ENCODE results near the gene ADH4.

ADH4 gene

DNA sequence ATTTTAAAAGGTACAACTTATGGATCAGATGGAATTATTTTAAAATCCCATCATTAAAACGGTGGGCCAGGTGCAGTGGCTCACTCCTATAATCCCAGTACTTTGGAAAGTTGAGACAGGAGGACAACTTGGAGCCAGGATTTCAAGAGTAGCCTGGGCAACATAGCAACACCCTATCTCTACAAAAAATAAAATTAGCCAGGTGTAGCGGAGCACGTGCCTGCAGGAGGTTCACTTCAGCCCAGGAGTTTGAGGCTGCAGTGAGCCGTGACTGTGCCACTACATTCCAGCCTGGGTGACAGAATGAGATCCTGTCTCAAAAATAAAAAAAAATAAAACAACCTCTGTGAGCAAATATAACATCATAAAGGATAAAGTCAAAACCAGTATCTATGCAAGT, 66.9 kb downstream of the ADH4 start:
- Histone ChIP-seq H3K4me1 (ENCODE audit: low read length) (no peaks in the 10 kb centered on the region), H3K4me3 (ENCODE audit: low read length) (no peak overlapping the region), H3K79me2 (ENCODE audit: low read length) (no peaks in the 10 kb centered on the region), H3K9me3 (replicated peaks; ENCODE audit: insufficient read depth, low read length) (no peaks in the 10 kb centered on the region), H3K9ac (ENCODE audit: low read length) (no peak overlapping the region), H2AFZ (ENCODE audit: low read length) (no peak overlapping the region), H4K20me1 (ENCODE audit: insufficient read depth, low read length) (no peaks in the 10 kb centered on the region), H3K4me2 (ENCODE audit: low read depth, low read length) (no peak overlapping the region), H3F3A (ENCODE audit: insufficient read depth, low read length) (no peaks in the 10 kb centered on the region), H3K36me3 (replicated peaks; ENCODE audit: insufficient read depth, low read length) (no peaks in the 10 kb centered on the region), H3K27me3 (replicated peaks; ENCODE audit: insufficient read depth, low read length) (no peaks in the 10 kb centered on the region), H3K27ac (ENCODE audit: low read length) (no peak overlapping the region), H3K9me2 (replicated peaks; ENCODE audit: insufficient read depth, low read length) (no peaks in the 10 kb centered on the region)
- no peak for DNase-seq
- no peak for TF ChIP-seq EZH2phosphoT487 (IDR thresholded peaks at IDR 0.05; ENCODE audit: low read length)
- TF ChIP-seq, protein P1, sequence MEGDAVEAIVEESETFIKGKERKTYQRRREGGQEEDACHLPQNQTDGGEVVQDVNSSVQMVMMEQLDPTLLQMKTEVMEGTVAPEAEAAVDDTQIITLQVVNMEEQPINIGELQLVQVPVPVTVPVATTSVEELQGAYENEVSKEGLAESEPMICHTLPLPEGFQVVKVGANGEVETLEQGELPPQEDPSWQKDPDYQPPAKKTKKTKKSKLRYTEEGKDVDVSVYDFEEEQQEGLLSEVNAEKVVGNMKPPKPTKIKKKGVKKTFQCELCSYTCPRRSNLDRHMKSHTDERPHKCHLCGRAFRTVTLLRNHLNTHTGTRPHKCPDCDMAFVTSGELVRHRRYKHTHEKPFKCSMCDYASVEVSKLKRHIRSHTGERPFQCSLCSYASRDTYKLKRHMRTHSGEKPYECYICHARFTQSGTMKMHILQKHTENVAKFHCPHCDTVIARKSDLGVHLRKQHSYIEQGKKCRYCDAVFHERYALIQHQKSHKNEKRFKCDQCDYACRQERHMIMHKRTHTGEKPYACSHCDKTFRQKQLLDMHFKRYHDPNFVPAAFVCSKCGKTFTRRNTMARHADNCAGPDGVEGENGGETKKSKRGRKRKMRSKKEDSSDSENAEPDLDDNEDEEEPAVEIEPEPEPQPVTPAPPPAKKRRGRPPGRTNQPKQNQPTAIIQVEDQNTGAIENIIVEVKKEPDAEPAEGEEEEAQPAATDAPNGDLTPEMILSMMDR (IDR thresholded peaks at IDR 0.05; ENCODE audit: low read length), result no peak
- no peak for TF ChIP-seq EZH2 (optimal IDR thresholded peaks at IDR 0.05; ENCODE audit: low read depth, low read length)

DNA sequence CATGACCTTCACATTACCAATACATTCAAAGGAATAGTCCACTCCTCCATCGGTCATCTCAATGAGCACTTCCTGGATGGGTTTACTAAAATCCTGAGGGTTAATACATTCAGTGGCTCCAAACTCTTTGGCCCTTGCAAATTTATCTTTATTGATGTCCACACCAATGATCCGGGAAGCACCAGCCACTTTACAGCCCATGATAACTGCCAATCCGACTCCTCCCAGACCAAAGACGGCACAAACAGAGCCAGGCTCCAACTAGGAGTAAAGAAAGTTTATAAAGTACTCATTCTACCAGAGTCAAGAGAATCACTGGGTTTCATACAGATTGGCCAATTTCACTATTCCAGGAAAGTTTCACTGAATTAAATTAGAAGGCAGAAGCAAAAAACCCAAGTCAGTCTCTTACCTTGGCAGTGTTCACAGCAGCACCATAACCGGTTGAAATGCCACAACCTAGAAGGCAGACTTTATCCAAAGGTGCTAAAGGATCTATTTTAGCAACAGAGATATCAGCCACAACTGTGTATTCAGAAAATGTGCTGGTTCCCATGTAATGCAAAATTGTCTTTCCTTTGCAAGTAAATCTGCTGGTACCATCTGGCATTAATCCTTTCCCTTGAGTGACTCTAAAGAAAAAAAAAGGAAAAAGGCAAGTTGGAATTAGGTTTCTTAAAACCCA, 67.7 kb downstream of the ADH4 start:
- no peaks in the 10 kb centered on the region for H3K9me3 ChIP-seq (replicated peaks; ENCODE audit: insufficient read depth, low read length)
- TF ChIP-seq EZH2 (optimal IDR thresholded peaks at IDR 0.05; ENCODE audit: low read depth, low read length) (no peak), EZH2phosphoT487 (IDR thresholded peaks at IDR 0.05; ENCODE audit: low read length) (no peak)
- TF ChIP-seq, protein P1 (IDR thresholded peaks at IDR 0.05; ENCODE audit: low read length), result no peak
- DNase-seq, result no peak
- no peaks in the 10 kb centered on the region for H4K20me1 ChIP-seq (ENCODE audit: insufficient read depth, low read length)
- H3K4me3 ChIP-seq (ENCODE audit: low read length), result no peak overlapping the region
- no peaks in the 10 kb centered on the region for H3F3A ChIP-seq (ENCODE audit: insufficient read depth, low read length)
- H3K4me1 ChIP-seq (ENCODE audit: low read length), result no peaks in the 10 kb centered on the region
- no peak overlapping the region for H3K27ac ChIP-seq (ENCODE audit: low read length)
- no peak overlapping the region for H3K4me2 ChIP-seq (ENCODE audit: low read depth, low read length)
- no peaks in the 10 kb centered on the region for H3K79me2 ChIP-seq (ENCODE audit: low read length)
- no peaks in the 10 kb centered on the region for H3K9me2 ChIP-seq (replicated peaks; ENCODE audit: insufficient read depth, low read length)
- H2AFZ ChIP-seq (ENCODE audit: low read length), result no peak overlapping the region
- no peaks in the 10 kb centered on the region for H3K36me3 ChIP-seq (replicated peaks; ENCODE audit: insufficient read depth, low read length)
- no peak overlapping the region for H3K9ac ChIP-seq (ENCODE audit: low read length)
- H3K27me3 ChIP-seq (replicated peaks; ENCODE audit: insufficient read depth, low read length), result no peaks in the 10 kb centered on the region

DNA sequence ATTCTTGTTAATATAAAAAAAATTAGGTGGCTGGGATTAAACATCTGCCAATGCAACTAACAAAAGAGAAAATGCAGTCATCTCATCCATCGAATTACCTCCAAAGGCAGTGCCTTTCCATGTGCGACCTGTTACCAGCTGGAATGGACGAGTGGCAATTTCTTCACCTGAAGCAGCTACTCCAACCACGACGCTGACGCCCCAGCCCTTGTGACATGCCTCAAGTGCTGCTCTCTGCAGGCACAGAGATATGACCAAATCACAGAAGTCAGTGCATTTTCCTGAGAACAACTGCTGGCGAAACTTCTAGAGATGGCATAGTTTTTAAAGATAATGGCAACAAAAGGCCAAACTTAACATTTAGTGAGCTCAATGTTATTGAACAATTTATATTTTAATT, 69.3 kb downstream of the ADH4 start:
- no peak overlapping the region for H2AFZ ChIP-seq (ENCODE audit: low read length)
- no peaks in the 10 kb centered on the region for H3K9me3 ChIP-seq (replicated peaks; ENCODE audit: insufficient read depth, low read length)
- TF ChIP-seq EZH2phosphoT487 (IDR thresholded peaks at IDR 0.05; ENCODE audit: low read length) (no peak), EZH2 (optimal IDR thresholded peaks at IDR 0.05; ENCODE audit: low read depth, low read length) (no peak)
- TF ChIP-seq, protein P1 (IDR thresholded peaks at IDR 0.05; ENCODE audit: low read length), result no peak
- H3K27ac ChIP-seq (ENCODE audit: low read length), result no peak overlapping the region
- H3K4me2 ChIP-seq (ENCODE audit: low read depth, low read length), result no peak overlapping the region
- H3F3A ChIP-seq (ENCODE audit: insufficient read depth, low read length), result no peaks in the 10 kb centered on the region
- no peak overlapping the region for H3K9ac ChIP-seq (ENCODE audit: low read length)
- H3K79me2 ChIP-seq (ENCODE audit: low read length), result no peaks in the 10 kb centered on the region
- no peaks in the 10 kb centered on the region for H3K9me2 ChIP-seq (replicated peaks; ENCODE audit: insufficient read depth, low read length)
- no peak overlapping the region for H3K4me3 ChIP-seq (ENCODE audit: low read length)
- H3K27me3 ChIP-seq (replicated peaks; ENCODE audit: insufficient read depth, low read length), result no peaks in the 10 kb centered on the region
- no peaks in the 10 kb centered on the region for H3K4me1 ChIP-seq (ENCODE audit: low read length)
- no peaks in the 10 kb centered on the region for H4K20me1 ChIP-seq (ENCODE audit: insufficient read depth, low read length)
- H3K36me3 ChIP-seq (replicated peaks; ENCODE audit: insufficient read depth, low read length), result no peaks in the 10 kb centered on the region
- no peak for DNase-seq

All from MM.1S (cell line).